ENCODE results near the gene IL32. TPM values are rescaled to one million over a fixed set of nuclear protein-coding genes. Genes with fewer than 3 reads are reported as not detected.
"Not testable (repeated sequence)": the region's sequence is repeated elsewhere in the genome, so short reads cannot be mapped to it uniquely, and the experiment has no call there.

IL32 gene
- total and polyA plus RNA-seq, 2 donors (not counting 1 experiment from before 2014, with no cell fraction given), result 2.0 to 2.3 TPM

DNA sequence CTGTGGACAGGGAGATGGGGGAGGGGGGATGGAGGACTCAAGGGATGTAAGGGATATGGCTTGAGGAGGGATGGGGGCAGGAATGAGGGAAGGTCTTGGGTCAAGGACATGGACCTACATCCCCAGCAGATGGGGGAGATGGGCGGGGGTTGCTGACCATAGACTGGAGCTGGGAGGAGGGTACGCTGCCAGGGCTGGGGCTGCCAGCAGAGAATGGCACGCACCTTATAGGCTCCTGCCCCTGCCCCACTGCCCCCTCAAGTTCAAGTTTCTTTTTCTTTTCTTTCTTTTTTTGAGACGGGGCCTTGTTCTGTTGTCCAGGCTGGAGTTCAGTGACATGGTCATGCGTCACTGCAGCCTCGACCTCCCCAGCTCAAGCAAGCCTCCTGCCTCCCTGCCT lies 10.5 kb downstream of the IL32 start:
- POLR2A ChIA-PET; H3K27me3 ChIP-seq (replicated peaks in 1 of 4; ENCODE audit: control extremely low read depth in 1 of 4, control insufficient read depth in 3 of 4, insufficient read depth in 4 of 4, low read length in 3 of 4); H3K4me3 ChIP-seq (ENCODE audit: control extremely low read depth in 1 of 5, extremely low read depth in 1 of 5, insufficient read depth in 1 of 5, low read depth in 2 of 5, low read length in 4 of 5); H3K79me2 ChIP-seq (ENCODE audit: control insufficient read depth, insufficient read depth, low read length); H3K4me3 Mint-ChIP-seq; H3K9ac ChIP-seq (ENCODE audit: low read length); H2AFZ ChIP-seq (ENCODE audit: insufficient read depth, low read depth, low read length, poor library complexity, severe bottlenecking); H3K36me3 ChIP-seq (replicated peaks in 1 of 2; ENCODE audit: control extremely low read depth in 1 of 2, control insufficient read depth in 1 of 2, extremely low read depth in 1 of 2, insufficient read depth in 2 of 2, low read length in 1 of 2); ATAC-seq (ENCODE audit: low read depth); DNase-seq; H4K20me1 ChIP-seq (ENCODE audit: control insufficient read depth, insufficient read depth, low read length, poor library complexity, severe bottlenecking); H3K9me3 Mint-ChIP-seq (ENCODE audit: insufficient read depth); H3K27ac ChIP-seq (ENCODE audit: low read length in 2 of 2); H3K27me3 Mint-ChIP-seq: not testable (repeated sequence)
- Histone ChIP-seq H3K4me2 (replicated peaks; ENCODE audit: low read depth, low read length, poor library complexity, severe bottlenecking) (peak overlapping the region; percentile 69), H3K4me1 (ENCODE audit: control insufficient read depth in 2 of 2, insufficient read depth in 2 of 2, low read length in 2 of 2) (peaks cover 39 to 41% of the 10 kb centered on the region in 2 donors), H3K9me3 (ENCODE audit: control extremely low read depth in 1 of 3, control insufficient read depth in 2 of 3, insufficient read depth in 1 of 3, low read length in 2 of 3) (peaks cover 0 to 17% (median 7%) of the 10 kb centered on the region in 3 donors)
- Mint-ChIP-seq H3K4me1 (peaks cover 55% of the 10 kb centered on the region), H3K27ac (peak overlapping the region; percentile 51)
- intact Hi-C loops (cut with micrococcal nuclease), result loop anchor here (2.0 kb wide), 2 partner anchors 17 to 21 kb away; no protein-coding TSS in a partner anchor
- 93% methylated on average over 5 of the region's 6 CpGs for WGBS (ENCODE audit: insufficient coverage)
- CTCF ChIA-PET, result interaction anchor here (0.6 to 6.1 kb wide), 6 partner anchors 17 to 525 kb away, joined by 3 to 35 read pairs (median 18); partner anchors contain the start of gene ZSCAN10

DNA sequence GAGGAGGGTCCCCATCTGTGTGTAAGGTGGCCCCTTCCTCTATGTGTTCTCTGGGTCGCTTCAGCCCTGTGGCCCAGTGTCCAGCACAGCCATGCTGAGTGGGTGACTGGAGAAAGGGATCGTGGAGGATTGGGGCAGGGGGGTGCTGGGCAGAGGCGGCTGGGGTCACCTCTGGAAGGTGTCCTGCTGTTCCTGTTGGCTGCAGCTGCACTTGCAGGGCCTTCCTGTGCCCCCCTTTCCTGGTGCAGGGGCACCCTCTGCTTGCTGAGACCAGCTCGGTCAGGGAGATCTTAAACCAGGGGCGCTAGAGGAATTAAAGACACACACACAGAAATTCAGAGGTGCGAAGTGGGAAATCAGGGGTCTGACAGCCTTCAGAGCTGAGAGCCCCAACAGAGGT lies 11.1 kb downstream of the IL32 start:
- POLR2A ChIA-PET, result no interaction called here
- Histone ChIP-seq H3K4me1 (ENCODE audit: control insufficient read depth in 2 of 2, insufficient read depth in 2 of 2, low read length in 2 of 2) (peaks cover 39 to 41% of the 10 kb centered on the region in 2 donors), H3K4me2 (replicated peaks; ENCODE audit: low read depth, low read length, poor library complexity, severe bottlenecking) (peak overlapping the region; percentile 69), H3K36me3 (replicated peaks in 1 of 2; ENCODE audit: control extremely low read depth in 1 of 2, control insufficient read depth in 1 of 2, extremely low read depth in 1 of 2, insufficient read depth in 2 of 2, low read length in 1 of 2) (no peaks in the 10 kb centered on the region), H2AFZ (ENCODE audit: insufficient read depth, low read depth, low read length, poor library complexity, severe bottlenecking) (no peak overlapping the region), H4K20me1 (ENCODE audit: control insufficient read depth, insufficient read depth, low read length, poor library complexity, severe bottlenecking) (no peaks in the 10 kb centered on the region), H3K4me3 (ENCODE audit: control extremely low read depth in 1 of 5, extremely low read depth in 1 of 5, insufficient read depth in 1 of 5, low read depth in 2 of 5, low read length in 4 of 5) (no peak overlapping the region), H3K79me2 (ENCODE audit: control insufficient read depth, insufficient read depth, low read length) (peaks cover 3% of the 10 kb centered on the region), H3K27ac (ENCODE audit: low read length in 2 of 2) (no peak overlapping the region), H3K9me3 (ENCODE audit: control extremely low read depth in 1 of 3, control insufficient read depth in 2 of 3, insufficient read depth in 1 of 3, low read length in 2 of 3) (peaks cover 0 to 17% (median 7%) of the 10 kb centered on the region in 3 donors), H3K27me3 (replicated peaks in 1 of 4; ENCODE audit: control extremely low read depth in 1 of 4, control insufficient read depth in 3 of 4, insufficient read depth in 4 of 4, low read length in 3 of 4) (no peaks in the 10 kb centered on the region), H3K9ac (ENCODE audit: low read length) (no peak overlapping the region)
- peaks cover 53% of the 10 kb centered on the region for H3K4me1 Mint-ChIP-seq
- CTCF ChIA-PET, result interaction anchor here (0.6 to 6.1 kb wide), 9 partner anchors 11 to 561 kb away, joined by 3 to 35 read pairs (median 5); partner anchors contain the start of genes ZNF213 and ZSCAN10
- ATAC-seq (ENCODE audit: low read depth) (no peak), DNase-seq (no peak)
- H3K4me3 Mint-ChIP-seq, result peak overlapping the region; percentile 75
- no peaks in the 10 kb centered on the region for H3K27me3 Mint-ChIP-seq
- peak overlapping the region; percentile 88 for H3K27ac Mint-ChIP-seq
- H3K9me3 Mint-ChIP-seq (ENCODE audit: insufficient read depth), result no peaks in the 10 kb centered on the region
- intact Hi-C loops (cut with micrococcal nuclease), result loop anchor here (2.0 kb wide), 2 partner anchors 18 to 20 kb away; no protein-coding TSS in a partner anchor
- TF ChIP-seq EZH2 (IDR thresholded peaks at IDR 0.05; ENCODE audit: borderline replicate concordance, insufficient read depth, low read depth, low read length, poor library complexity, severe bottlenecking) (no peak), CTCF (IDR thresholded peaks at IDR 0.05) (no peak)
- WGBS (ENCODE audit: insufficient coverage), result 86% methylated on average over 3 of the region's 6 CpGs
